Measurements from ENCODE around the gene ADGRL1. TPM values are rescaled to one million over a fixed set of nuclear protein-coding genes. Genes with fewer than 3 reads are reported as not detected.
"Not testable (repeated sequence)": the region's sequence is repeated elsewhere in the genome, so short reads cannot be mapped to it uniquely, and the experiment has no call there.

ADGRL1 gene
- total RNA-seq, 1 experiment from 2014 or later: 26.5 TPM

- TF ChIP-seq CTCF (IDR thresholded peaks at IDR 0.05; ENCODE audit: unreplicated experiment): no peak
- CTCF ChIA-PET: no interaction called here
- H3K27ac Mint-ChIP-seq (ENCODE audit: unreplicated experiment): no peak overlapping the region
- H3K36me3 Mint-ChIP-seq (ENCODE audit: insufficient read depth, unreplicated experiment): no peaks in the 10 kb centered on the region
- no peak overlapping the region for H3K4me3 Mint-ChIP-seq (ENCODE audit: low read depth, unreplicated experiment)
- H3K27me3 Mint-ChIP-seq (ENCODE audit: unreplicated experiment): no peaks in the 10 kb centered on the region
- intact Hi-C loops (cut with micrococcal nuclease; ENCODE audit: unreplicated experiment): no loop called here
- no TSS peak for BruUV-seq (replicated peaks)
- no peaks in the 10 kb centered on the region for H3K9me3 Mint-ChIP-seq (ENCODE audit: low read depth, unreplicated experiment)
- DNase-seq: no peak
- H3K4me1 Mint-ChIP-seq (ENCODE audit: low read depth, unreplicated experiment): no peaks in the 10 kb centered on the region
These were observed 22.1 kb downstream of the ADGRL1 start for GRCh38 chr19:14183741-14184350.

- TF ChIP-seq CTCF (IDR thresholded peaks at IDR 0.05; ENCODE audit: unreplicated experiment): no peak
- intact Hi-C loops (cut with micrococcal nuclease; ENCODE audit: unreplicated experiment): no loop called here
- H3K9me3 Mint-ChIP-seq (ENCODE audit: low read depth, unreplicated experiment): no peaks in the 10 kb centered on the region
- CTCF ChIA-PET: no interaction called here
- H3K27ac Mint-ChIP-seq (ENCODE audit: unreplicated experiment): no peak overlapping the region
- DNase-seq: no peak
- H3K4me1 Mint-ChIP-seq (ENCODE audit: low read depth, unreplicated experiment): no peaks in the 10 kb centered on the region
- no peaks in the 10 kb centered on the region for H3K36me3 Mint-ChIP-seq (ENCODE audit: insufficient read depth, unreplicated experiment)
- no peak overlapping the region for H3K4me3 Mint-ChIP-seq (ENCODE audit: low read depth, unreplicated experiment)
- no peaks in the 10 kb centered on the region for H3K27me3 Mint-ChIP-seq (ENCODE audit: unreplicated experiment)
- BruUV-seq (replicated peaks): no TSS peak
These were observed 23.5 kb downstream of the ADGRL1 start for GRCh38 chr19:14182476-14182875.

GRCh38 chr19:14181906-14182305, 24.1 kb downstream of the ADGRL1 start:
- BruUV-seq (replicated peaks): no TSS peak
- H3K4me3 Mint-ChIP-seq (ENCODE audit: low read depth, unreplicated experiment): no peak overlapping the region
- intact Hi-C loops (cut with micrococcal nuclease; ENCODE audit: unreplicated experiment): no loop called here
- H3K9me3 Mint-ChIP-seq (ENCODE audit: low read depth, unreplicated experiment): no peaks in the 10 kb centered on the region
- DNase-seq: no peak
- no peak for TF ChIP-seq CTCF (IDR thresholded peaks at IDR 0.05; ENCODE audit: unreplicated experiment)
- H3K27me3 Mint-ChIP-seq (ENCODE audit: unreplicated experiment): no peaks in the 10 kb centered on the region
- no peaks in the 10 kb centered on the region for H3K36me3 Mint-ChIP-seq (ENCODE audit: insufficient read depth, unreplicated experiment)
- CTCF ChIA-PET: no interaction called here
- H3K27ac Mint-ChIP-seq (ENCODE audit: unreplicated experiment): no peak overlapping the region
- H3K4me1 Mint-ChIP-seq (ENCODE audit: low read depth, unreplicated experiment): no peaks in the 10 kb centered on the region

- H3K9me3 Mint-ChIP-seq (ENCODE audit: low read depth, unreplicated experiment); H3K4me3 Mint-ChIP-seq (ENCODE audit: low read depth, unreplicated experiment); H3K27ac Mint-ChIP-seq (ENCODE audit: unreplicated experiment); intact Hi-C loops (cut with micrococcal nuclease; ENCODE audit: unreplicated experiment); DNase-seq; CTCF ChIA-PET; H3K4me1 Mint-ChIP-seq (ENCODE audit: low read depth, unreplicated experiment); H3K36me3 Mint-ChIP-seq (ENCODE audit: insufficient read depth, unreplicated experiment); H3K27me3 Mint-ChIP-seq (ENCODE audit: unreplicated experiment); BruUV-seq (replicated peaks): not testable (repeated sequence)
These were observed 24.8 kb downstream of the ADGRL1 start for GRCh38 chr19:14181199-14181598.

GRCh38 chr19:14177496-14178074, 28.4 kb downstream of the ADGRL1 start:
- CTCF ChIA-PET: no interaction called here
- no peak overlapping the region for H3K27ac Mint-ChIP-seq (ENCODE audit: unreplicated experiment)
- peaks cover 6% of the 10 kb centered on the region for H3K36me3 Mint-ChIP-seq (ENCODE audit: insufficient read depth, unreplicated experiment)
- no peaks in the 10 kb centered on the region for H3K4me1 Mint-ChIP-seq (ENCODE audit: low read depth, unreplicated experiment)
- no peak for DNase-seq
- no peaks in the 10 kb centered on the region for H3K27me3 Mint-ChIP-seq (ENCODE audit: unreplicated experiment)
- no peaks in the 10 kb centered on the region for H3K9me3 Mint-ChIP-seq (ENCODE audit: low read depth, unreplicated experiment)
- H3K4me3 Mint-ChIP-seq (ENCODE audit: low read depth, unreplicated experiment): no peak overlapping the region
- intact Hi-C loops (cut with micrococcal nuclease; ENCODE audit: unreplicated experiment): no loop called here
- no peak for TF ChIP-seq CTCF (IDR thresholded peaks at IDR 0.05; ENCODE audit: unreplicated experiment)
- BruUV-seq (replicated peaks): no TSS peak

Data from Calu3 (cell line).